HL-60 (cell line): ENCODE results near the gene SH3GL2.

ENCODE experiments used
- CTCF ChIP-seq: IDR thresholded peaks from one replicate; pipeline ENCODE4 v1.5.1; 2011; ENCODE audit warnings: low read length, control low read depth, inconsistent platforms; ENCODE audit not compliant: insufficient read depth
- POLR2AphosphoS5 ChIP-seq: IDR thresholded peaks from 2 replicates; pipeline ENCODE4 v1.6.1; 2012; ENCODE audit warnings: low read depth
- REST ChIP-seq: IDR thresholded peaks from 2 replicates; pipeline ENCODE4 v1.6.1; 2012; ENCODE audit warnings: low read depth; ENCODE audit not compliant: insufficient replicate concordance

- no peak for TF ChIP-seq CTCF
- TF ChIP-seq POLR2AphosphoS5 = no peak
- TF ChIP-seq REST = no peak
Observed at GRCh38 chr9:17810317-17810716, 231.5 kb downstream of the SH3GL2 start.
